Astrocyte of the hippocampus (primary cell): ENCODE results near the gene ZNF507.
A peak's percentile ranks its signal among the peaks of the same experiment; 100 is the strongest.

Experiments used
- DNase-seq: peaks from one replicate; pipeline ENCODE4 v3.0.0; 2011; ENCODE audit warnings: low read depth, low spot score

Gene ZNF507

DNA sequence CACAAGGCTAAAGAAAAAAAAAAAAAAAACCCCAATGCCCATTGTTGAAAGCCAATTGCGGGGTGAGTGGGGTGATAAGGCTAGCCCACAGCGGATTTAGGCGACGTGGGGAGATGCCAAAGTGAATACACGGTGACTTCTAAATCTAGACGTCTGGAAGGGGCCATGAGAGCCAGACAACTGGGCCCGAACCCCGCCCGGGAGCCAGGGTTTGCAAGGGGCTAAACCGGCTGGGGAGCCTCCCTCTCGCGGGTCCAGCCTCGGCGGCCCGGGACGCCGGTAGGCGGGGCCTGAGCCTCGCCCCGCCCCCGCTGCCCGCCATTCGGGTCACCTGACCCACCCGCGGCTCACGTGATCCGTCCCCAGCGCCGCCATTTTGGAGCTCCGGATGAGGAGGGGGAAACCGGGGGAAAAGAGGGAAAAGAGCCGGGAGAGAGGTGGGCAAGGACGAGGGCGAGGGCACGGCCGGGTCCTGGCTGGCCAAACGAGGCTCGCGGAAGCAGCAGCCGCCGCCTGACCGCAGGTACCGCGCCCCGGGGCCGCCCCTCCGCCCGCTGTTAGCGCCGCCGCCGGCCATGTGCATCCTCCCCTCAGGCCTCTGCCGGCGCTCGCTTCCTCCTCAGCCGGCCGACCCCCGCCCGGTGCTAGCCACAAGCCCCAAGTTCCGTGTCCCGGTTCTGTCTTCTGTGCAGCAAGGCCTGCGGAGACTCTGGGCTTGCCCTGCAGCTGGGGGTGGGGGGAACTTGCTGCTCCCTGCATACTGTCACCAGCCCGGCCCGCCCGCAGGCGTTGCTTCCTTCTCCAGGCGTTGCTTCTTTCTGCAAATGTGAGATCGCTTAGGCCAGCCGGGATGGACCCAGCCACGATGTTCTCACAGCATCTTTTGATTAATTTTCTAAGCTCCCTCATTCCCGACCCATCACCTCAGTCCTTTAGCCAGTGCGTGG is at the start of gene ZNF507:
Gene ZNF507, plus strand, starts transcription at position 350 of the 947 bp plus-strand sequence. CDS start 7,221 bp downstream, outside the sequence.
- DNase-seq, result peak; percentile 92

- no peak for DNase-seq
Measured at GRCh38 chr19:32296694-32297093, 48.7 kb upstream of the ZNF507 start.

DNA sequence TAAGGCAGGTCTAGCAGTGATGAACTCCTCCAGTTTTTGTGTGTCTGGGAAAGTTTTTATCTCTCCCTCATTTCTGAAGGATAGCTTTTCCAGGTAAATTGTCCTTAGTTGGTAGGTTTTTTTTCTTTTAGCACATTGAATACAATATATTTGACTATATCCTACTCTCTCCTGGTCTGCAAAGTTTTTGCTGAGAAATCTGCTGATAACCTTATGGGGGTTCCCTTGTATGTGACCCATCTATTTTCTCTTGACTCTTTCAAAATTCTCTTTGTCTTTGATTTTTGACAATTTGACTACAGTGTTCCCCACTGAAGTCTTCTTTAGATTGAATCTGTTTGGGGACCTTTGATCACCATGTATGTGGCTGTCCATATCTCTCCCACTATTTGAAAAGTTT is 42.6 kb upstream of the ZNF507 start:
- DNase-seq, result no peak

DNA sequence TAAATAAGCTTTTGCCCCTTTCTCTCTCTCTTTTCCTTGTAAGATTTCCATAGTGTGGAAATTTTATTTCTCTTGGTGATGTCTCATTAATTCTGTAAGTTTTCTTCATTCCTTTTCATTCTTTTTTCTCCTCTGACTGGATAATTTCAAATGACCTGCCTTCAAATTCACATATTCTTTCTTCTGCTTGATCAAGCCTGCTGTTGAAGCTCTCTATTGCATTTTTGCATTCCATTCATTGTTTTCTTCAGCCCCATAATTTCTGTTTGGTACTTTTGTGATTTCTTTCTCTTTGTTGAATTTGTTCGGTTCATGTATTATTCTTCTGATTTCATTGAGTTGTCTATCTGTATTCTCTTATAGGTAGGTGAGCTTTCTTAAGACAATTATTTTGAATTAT is 42.2 kb upstream of the ZNF507 start:
- no peak for DNase-seq

GRCh38 chr19:32307591-32307990 is 37.8 kb upstream of the ZNF507 start:
- DNase-seq, result no peak

GRCh38 chr19:32308431-32309077 is 36.9 kb upstream of the ZNF507 start:
- no peak for DNase-seq

GRCh38 chr19:32309711-32310390 is 35.6 kb upstream of the ZNF507 start:
- DNase-seq, result no peak

- DNase-seq, result no peak
Measured at GRCh38 chr19:32311371-32311770, 34.0 kb upstream of the ZNF507 start.

DNA sequence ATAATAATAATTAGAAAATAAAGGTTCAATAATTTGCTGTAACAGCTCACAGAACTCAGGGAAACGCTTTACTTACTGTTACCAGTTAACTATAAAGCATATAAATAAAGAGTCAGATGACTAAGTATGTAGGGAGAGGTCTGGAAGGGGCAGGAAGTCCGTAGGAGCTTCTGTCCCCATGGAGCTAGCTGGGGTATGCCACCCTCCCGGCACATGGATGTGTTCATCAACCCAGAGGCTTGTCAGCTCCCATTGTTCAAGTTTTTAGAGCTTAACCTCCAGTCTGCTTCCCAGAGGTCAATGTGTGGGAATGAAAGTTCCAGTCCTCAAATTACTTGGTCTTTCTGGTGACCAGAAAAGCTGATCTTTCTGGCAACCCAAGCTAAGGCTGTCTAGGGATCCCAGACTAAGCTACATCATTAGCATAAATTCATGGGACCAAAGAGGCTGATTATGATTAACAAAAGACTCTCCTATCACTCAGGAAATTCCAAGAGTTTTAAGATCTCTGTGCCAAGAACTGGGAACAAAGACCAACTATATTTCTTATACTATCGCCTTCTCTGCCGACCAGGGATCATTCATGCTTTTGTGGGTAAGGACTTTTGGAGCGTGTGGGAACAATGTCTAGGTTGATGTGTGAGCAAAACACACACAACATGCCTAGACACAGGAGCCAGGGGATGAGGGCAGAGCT is 31.7 kb upstream of the ZNF507 start:
- DNase-seq, result no peak

DNA sequence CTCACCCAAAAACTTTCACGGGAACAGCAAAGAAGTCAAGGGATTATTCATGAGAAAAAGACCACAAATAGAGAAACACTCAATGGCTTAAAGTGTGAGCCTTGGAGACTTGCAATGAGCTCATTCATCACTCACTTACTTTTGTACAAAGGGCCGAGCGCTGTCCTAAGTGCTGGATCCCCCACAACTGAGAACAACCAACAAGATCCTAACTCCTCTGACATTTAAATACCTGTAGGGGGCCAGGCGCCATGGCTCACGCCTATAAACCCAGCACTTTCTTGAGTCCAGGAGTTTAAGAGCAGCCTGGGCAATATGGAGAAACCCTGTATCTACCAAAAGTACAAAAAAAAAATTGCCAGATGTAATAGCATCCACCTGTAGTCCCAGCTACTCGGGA is 29.4 kb upstream of the ZNF507 start:
- no peak for DNase-seq

DNA sequence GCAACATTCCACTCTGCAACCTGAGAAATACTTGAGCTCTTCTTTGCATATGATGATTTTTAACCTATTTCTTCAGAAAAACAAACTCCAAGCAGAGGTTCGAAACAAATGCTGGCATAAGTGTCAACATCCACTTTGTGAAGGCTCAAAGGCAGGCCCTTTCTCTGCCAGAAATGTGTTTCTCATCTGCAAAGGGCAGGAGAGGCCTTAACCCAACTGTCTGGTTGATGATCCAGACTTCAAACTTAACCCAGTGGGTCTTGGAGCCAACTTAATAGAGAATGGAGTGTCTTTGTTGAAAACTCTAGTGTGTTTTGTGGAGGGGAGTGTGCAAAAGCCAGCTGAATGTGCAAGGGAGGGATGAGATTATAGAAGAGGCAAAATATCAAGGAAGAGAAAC is 28.3 kb upstream of the ZNF507 start:
- no peak for DNase-seq

GRCh38 chr19:32318884-32319520 is 26.4 kb upstream of the ZNF507 start:
- no peak for DNase-seq

- no peak for DNase-seq
Measured at GRCh38 chr19:32322541-32322940, 22.9 kb upstream of the ZNF507 start.

GRCh38 chr19:32324631-32325285 is 20.7 kb upstream of the ZNF507 start:
- DNase-seq, result no peak

DNA sequence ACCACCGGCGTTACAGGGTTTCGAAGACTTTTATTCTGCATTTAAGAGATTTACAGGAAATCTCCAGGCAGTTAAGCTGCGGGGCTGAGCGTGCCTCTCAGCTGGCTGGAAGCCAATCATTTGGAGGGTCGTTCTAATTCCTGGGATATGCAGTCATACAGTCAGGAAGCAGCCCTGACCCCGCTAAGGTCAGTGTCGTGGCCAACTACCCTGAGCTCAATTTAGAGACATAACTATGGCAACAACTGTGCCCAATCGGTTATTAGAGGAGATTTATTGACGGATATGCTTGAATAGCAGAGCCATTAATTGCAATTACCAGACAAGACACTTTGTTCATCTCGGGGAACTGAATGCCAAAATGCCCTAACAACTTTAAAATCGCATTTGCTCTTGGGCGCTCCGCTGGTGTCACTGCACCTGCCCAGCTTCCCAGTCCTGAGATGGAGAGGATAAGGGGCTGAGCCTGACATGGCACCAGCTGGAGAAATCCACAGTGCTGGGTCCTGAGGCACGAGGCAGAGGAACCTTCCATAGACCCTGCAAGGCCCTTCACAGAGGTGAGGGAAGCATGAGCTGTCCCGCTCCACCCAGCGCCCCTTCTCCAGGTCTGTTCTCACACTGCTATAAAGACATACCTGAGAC is 15.1 kb upstream of the ZNF507 start:
- DNase-seq, result no peak

DNA sequence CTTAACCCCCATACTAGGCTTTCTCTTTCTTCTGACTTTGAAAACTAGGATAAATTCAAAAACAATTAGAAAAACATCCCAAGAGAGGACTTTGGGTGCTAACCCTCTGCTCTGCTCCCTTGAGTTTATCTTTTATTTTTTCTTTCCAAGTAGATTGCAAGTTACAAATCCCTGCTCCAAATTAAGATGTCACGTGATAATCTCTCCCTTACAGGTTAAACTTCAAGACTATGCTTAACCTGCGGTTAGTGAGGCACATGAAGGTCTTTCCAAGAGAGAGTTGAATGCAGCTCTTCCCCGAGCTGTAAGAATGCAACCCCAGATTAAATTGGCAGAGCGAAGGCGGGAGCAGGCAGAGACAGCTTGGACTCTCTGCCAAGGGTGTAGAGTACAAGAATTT is 12.2 kb upstream of the ZNF507 start:
- no peak for DNase-seq

- no peak for DNase-seq
Measured at GRCh38 chr19:32336259-32337083, 8.9 kb upstream of the ZNF507 start.

GRCh38 chr19:32337084-32337808 is 8.2 kb upstream of the ZNF507 start:
- DNase-seq, result no peak

DNA sequence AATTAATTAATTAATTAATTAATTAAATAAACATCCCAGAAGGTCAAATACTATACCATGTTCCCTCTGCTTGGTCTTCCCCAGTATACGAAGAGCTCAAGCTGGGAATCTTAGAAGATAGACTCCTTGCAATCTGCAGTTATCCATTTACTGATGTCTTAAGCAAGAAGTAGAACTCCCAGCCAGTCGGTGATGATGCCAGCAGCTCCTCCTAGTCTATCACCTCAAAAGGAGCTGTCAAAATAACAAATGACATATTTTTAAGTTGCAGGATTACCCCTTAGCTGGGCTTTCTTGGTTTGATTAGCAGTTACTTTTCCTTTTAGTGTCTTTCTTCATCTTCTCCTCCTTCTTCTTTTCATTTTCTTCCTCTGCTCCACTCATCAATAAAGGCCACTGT is 6.0 kb upstream of the ZNF507 start:
- DNase-seq, result no peak
